T-helper 1 cell treated with Interleukin-12 subunit alpha and Interleukin-12 subunit beta and Interleukin-4 antibody, amounts not matched to agents 30 μg/mL and 1 μg/mL, for 36 hours (primary cell): Measurements from ENCODE around the gene BAG3.

Source experiments
- H3K27ac Mint-ChIP-seq: one replicate; pipeline ENCODE4 v1.8.0; 2021; ENCODE audit warnings: mild to moderate bottlenecking, mixed read lengths
- H3K27me3 Mint-ChIP-seq: one replicate; pipeline ENCODE4 v1.8.0; 2021; ENCODE audit warnings: low read depth, mixed read lengths
- H3K36me3 Mint-ChIP-seq: one replicate; pipeline ENCODE4 v1.8.0; 2021; ENCODE audit warnings: low read depth, mixed read lengths
- H3K4me1 Mint-ChIP-seq: one replicate; pipeline ENCODE4 v1.8.0; 2021; ENCODE audit warnings: low read depth, mixed read lengths
- H3K4me3 Mint-ChIP-seq: one replicate; pipeline ENCODE4 v1.8.0; 2021; ENCODE audit warnings: mild to moderate bottlenecking, moderate library complexity, mixed read lengths
- H3K9me3 Mint-ChIP-seq: one replicate; pipeline ENCODE4 v1.8.0; 2021; ENCODE audit warnings: mixed read lengths

BAG3 gene

DNA sequence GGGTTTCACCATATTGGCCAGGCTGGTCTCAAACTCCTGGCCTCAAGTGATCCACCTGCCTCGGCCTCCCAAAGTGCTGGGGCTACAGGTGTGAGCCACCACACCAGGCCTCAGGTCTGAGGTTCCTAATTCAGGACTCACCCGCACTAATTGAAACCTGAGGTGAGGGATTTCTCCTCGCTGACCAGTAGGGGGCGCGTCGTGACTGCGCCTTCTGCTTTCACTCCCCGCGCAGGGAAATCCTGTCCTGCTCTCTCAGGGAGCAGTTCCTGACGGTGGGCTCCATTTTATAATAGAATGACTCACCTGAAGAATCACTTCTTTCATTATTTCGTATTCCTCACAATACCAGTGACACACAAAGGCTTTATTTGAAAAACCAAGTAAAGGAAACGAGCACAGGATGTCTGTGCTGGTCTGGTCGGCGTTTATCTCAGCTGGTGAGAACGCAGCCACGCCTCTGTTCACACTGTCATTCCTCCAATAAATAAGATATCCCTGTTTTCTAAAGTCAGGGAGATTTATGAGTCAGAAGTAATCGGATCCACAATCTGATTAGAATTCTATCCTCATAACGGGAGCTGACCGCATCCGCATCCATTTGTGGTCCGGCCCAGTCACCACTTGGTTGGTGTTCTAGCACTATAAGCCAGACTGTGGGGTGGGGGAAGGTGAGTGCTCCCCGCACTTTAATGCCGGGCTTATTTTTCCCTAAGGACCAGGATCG lies 35.4 kb downstream of the BAG3 start:
- Mint-ChIP-seq H3K27me3 (no peaks in the 10 kb centered on the region), H3K4me1 (peaks cover 19% of the 10 kb centered on the region), H3K9me3 (no peaks in the 10 kb centered on the region), H3K4me3 (peak overlapping the region; percentile 38), H3K27ac (peak overlapping the region; percentile 51), H3K36me3 (no peaks in the 10 kb centered on the region)

DNA sequence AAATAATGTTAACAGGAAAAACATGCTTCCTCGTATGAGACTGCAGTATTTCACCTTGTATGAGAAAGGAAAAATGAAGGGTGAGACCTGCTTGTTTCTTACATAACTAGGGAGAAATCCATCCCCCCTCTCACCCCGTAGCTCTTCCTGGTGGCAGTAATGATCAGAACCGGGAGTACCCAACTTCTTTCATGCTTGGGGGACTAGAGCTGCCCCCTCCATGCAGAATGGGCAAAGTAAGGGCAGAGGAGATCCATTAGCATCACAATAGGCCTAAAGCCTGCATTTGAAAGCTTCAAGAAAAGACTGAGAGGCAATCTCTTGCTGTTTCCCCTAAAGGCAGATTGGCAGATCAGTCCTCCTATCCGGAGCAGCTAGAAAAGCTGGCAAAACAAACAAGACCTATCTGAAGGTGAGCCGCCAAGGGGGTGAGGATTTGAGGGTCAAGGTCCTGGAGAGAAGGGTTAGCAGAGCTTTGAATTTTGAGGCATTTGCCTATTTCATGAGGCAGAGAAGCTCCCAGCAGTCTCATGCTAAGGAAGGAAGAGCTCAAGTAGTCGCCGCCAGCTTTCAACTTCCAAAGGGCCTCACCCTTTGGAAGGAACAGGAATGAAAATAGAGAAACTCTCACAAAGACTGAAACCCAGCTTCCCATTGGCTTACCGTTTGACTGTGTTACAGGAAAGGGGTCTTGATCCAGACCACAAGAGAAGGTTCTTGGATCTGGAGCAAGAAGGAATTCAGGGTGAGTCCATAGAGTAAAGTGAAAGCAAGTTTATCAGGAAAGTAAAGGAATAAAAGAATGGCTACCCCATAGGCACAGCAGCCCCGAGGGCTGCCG lies 36.2 kb downstream of the BAG3 start:
- Mint-ChIP-seq H3K27ac (no peak overlapping the region), H3K9me3 (no peaks in the 10 kb centered on the region), H3K36me3 (no peaks in the 10 kb centered on the region), H3K27me3 (no peaks in the 10 kb centered on the region), H3K4me3 (no peak overlapping the region), H3K4me1 (peaks cover 15% of the 10 kb centered on the region)

GRCh38 chr10:119688033-119688508 lies 36.9 kb downstream of the BAG3 start:
- Mint-ChIP-seq H3K4me1 (peaks cover 16% of the 10 kb centered on the region), H3K27ac (no peak overlapping the region), H3K36me3 (no peaks in the 10 kb centered on the region), H3K4me3 (no peak overlapping the region), H3K9me3 (no peaks in the 10 kb centered on the region), H3K27me3 (no peaks in the 10 kb centered on the region)

DNA sequence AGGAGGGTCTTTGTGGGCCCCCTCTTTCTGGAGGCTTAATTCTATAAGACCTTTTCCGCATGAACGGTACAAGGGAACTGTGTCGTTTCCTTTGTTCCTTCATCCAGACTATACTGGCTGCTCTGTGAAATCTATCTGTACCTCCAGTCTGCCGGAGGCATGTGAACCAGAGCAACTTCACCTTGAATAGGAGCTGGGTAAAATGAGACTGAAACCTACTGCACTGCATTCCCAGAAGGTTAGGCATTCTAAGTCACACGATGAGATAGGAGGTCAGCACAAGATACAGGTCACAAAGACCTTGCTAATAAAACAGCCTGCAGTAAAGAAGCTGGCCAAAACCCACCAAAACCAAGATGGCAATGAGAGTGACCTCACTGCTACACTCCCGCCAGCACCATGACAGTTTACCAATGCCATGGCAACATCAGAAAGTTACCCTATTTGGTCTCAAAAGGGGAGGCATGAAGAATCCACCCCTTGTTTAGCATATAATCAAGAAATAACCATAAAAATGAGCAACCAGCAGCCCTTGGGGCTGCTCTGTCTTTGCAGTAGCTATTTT lies 37.9 kb downstream of the BAG3 start:
- H3K4me1 Mint-ChIP-seq, result peaks cover 21% of the 10 kb centered on the region
- no peaks in the 10 kb centered on the region for H3K9me3 Mint-ChIP-seq
- H3K27me3 Mint-ChIP-seq, result no peaks in the 10 kb centered on the region
- H3K36me3 Mint-ChIP-seq, result no peaks in the 10 kb centered on the region
- H3K4me3 Mint-ChIP-seq, result no peak overlapping the region
- no peak overlapping the region for H3K27ac Mint-ChIP-seq

DNA sequence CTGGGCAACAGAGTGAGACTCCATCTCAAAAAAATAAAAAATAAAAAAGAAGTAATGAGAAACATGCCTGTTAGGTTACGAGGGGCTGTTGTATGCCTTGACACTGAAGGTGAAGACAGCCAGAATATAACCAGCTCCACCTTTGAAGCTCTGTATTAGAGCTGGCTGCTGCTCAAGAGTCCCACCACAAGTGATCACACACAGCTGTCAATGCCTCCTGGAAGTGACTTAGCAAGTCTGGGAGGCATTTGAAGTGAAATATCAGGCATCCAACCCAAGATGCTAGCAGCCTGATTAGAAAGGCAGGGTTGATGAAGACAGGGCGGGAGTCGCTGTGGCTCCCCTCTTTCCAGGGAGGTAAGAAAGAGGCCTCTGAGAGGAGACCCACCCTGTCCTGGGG lies 40.5 kb downstream of the BAG3 start:
- Mint-ChIP-seq H3K9me3 (peaks cover 5% of the 10 kb centered on the region), H3K4me3 (no peak overlapping the region), H3K27ac (no peak overlapping the region), H3K36me3 (no peaks in the 10 kb centered on the region), H3K27me3 (no peaks in the 10 kb centered on the region), H3K4me1 (peaks cover 16% of the 10 kb centered on the region)

DNA sequence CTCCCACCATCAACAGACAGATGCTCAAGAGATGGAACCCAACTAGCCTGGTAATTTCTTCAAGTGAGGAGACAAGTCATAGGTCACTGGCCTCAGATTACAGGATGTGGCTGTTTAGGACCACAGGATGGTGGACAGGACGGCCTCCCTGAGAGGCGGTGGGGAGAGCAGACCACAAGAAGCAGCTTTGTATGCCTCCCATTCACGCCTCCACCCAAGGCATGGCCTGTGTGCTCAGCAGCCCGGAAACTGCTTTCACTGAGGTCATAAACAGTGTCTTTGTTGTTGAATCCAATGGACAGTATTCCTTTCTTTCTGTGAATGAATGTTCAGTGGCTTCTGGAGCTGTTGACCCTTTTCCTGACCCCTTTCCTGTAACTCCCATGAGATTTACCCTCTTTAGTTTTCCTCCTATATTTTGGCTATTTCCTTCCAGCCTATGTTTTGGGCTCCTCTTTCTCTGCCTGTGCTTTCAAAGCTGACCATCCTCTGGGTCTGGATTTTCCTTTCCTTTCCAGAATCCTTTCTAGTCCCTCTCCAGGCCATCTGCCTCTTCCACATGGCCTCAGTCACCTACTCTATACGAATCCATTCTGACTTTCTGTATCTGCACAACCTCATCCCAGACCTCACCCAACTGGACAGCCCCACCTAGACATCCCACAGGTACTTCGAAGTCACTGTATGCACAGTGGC lies 42.2 kb downstream of the BAG3 start:
- peaks cover 8% of the 10 kb centered on the region for H3K4me1 Mint-ChIP-seq
- peaks cover 5% of the 10 kb centered on the region for H3K9me3 Mint-ChIP-seq
- H3K27me3 Mint-ChIP-seq, result no peaks in the 10 kb centered on the region
- H3K27ac Mint-ChIP-seq, result no peak overlapping the region
- H3K4me3 Mint-ChIP-seq, result no peak overlapping the region
- H3K36me3 Mint-ChIP-seq, result no peaks in the 10 kb centered on the region

- H3K9me3 Mint-ChIP-seq, result peaks cover 5% of the 10 kb centered on the region
- peaks cover 5% of the 10 kb centered on the region for H3K4me1 Mint-ChIP-seq
- no peak overlapping the region for H3K27ac Mint-ChIP-seq
- no peaks in the 10 kb centered on the region for H3K36me3 Mint-ChIP-seq
- no peak overlapping the region for H3K4me3 Mint-ChIP-seq
- H3K27me3 Mint-ChIP-seq, result no peaks in the 10 kb centered on the region
Observed at GRCh38 chr10:119694608-119695007, 43.4 kb downstream of the BAG3 start.

DNA sequence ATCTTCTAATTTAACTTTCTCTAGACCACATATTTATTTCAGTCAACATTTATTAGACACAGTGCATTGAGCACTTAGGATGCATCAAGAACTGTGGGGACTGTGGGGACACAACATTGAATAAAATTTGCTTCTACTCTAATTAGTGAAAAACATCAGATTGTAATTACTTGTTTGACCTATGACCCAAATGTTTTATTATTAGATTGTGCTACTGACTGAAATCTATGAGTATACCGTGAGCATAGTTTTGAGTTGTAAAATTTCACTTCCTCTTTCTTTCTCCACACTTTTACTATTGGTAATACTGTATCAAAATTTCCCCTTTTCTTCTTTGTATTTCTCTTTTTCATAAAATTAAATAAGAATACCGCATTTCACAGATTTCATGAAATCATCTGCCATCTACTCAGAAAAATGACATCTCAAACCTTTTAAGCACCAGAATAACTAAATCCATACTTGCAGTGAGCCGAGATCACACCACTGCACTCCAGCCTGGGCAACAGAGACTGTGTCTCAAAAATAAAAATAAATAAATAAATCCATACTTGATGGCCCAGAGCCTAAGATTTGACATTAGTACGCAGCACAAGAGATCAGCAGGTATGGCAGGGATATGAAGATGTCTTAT lies 49.3 kb downstream of the BAG3 start:
- Mint-ChIP-seq H3K27me3 (peaks cover 4% of the 10 kb centered on the region), H3K9me3 (peaks cover 9% of the 10 kb centered on the region), H3K27ac (no peak overlapping the region), H3K4me3 (no peak overlapping the region), H3K4me1 (peaks cover 24% of the 10 kb centered on the region), H3K36me3 (peaks cover 7% of the 10 kb centered on the region)

DNA sequence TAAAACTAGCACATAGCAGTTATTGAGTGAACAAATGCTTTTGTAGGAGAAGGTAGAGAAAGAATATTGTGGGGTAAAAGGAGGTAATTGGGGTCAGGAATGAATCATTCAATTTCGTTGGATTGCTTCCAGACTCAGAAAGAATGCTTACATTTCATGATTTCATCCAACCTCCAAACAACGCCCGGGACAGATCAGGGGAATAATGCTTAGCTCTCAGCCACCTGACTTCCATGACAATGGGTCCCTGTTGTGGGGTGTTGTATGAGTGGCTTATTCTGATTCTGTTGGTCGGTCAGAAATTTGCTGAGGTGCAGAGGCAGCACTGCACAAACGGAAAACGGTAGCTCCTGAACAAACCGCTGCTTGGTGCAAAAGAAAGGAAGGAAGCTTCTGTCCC lies 50.7 kb downstream of the BAG3 start:
- Mint-ChIP-seq H3K27me3 (peaks cover 4% of the 10 kb centered on the region), H3K27ac (no peak overlapping the region), H3K9me3 (peaks cover 15% of the 10 kb centered on the region), H3K4me1 (peaks cover 34% of the 10 kb centered on the region), H3K36me3 (peaks cover 17% of the 10 kb centered on the region), H3K4me3 (no peak overlapping the region)

GRCh38 chr10:119702583-119702982 lies 51.4 kb downstream of the BAG3 start:
- H3K4me1 Mint-ChIP-seq, result peaks cover 38% of the 10 kb centered on the region
- peaks cover 22% of the 10 kb centered on the region for H3K36me3 Mint-ChIP-seq
- peaks cover 22% of the 10 kb centered on the region for H3K9me3 Mint-ChIP-seq
- H3K4me3 Mint-ChIP-seq, result no peak overlapping the region
- H3K27me3 Mint-ChIP-seq, result peaks cover 4% of the 10 kb centered on the region
- H3K27ac Mint-ChIP-seq, result no peak overlapping the region

- H3K4me3 Mint-ChIP-seq, result peak overlapping the region; percentile 51
- H3K36me3 Mint-ChIP-seq, result peaks cover 22% of the 10 kb centered on the region
- peaks cover 27% of the 10 kb centered on the region for H3K9me3 Mint-ChIP-seq
- H3K4me1 Mint-ChIP-seq, result peaks cover 39% of the 10 kb centered on the region
- H3K27me3 Mint-ChIP-seq, result peaks cover 4% of the 10 kb centered on the region
- H3K27ac Mint-ChIP-seq, result peak overlapping the region; percentile 89
Observed at GRCh38 chr10:119703903-119704508, 52.8 kb downstream of the BAG3 start.

DNA sequence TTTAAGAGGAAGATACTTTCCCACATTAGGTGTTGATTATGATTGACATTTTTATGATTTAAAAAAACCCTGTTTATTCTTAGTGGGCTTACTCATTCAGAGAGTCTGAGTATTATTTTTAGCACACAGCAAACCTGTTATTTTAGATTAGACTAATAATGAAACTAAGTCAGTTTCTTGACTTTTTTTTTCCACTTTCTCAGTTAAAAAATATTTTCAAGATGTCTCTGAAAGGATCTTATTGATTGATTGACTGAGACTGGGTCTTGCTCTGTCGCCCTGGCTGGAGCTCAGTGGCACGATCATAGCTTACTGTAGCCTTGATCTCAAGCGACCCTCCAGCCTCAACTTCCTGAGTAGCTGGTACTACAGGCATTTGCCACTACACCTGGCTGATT lies 54.3 kb downstream of the BAG3 start:
- Mint-ChIP-seq H3K4me3 (peak overlapping the region; percentile 51), H3K4me1 (peaks cover 41% of the 10 kb centered on the region), H3K27me3 (peaks cover 4% of the 10 kb centered on the region), H3K9me3 (peaks cover 34% of the 10 kb centered on the region), H3K27ac (peak overlapping the region; percentile 89), H3K36me3 (peaks cover 26% of the 10 kb centered on the region)

DNA sequence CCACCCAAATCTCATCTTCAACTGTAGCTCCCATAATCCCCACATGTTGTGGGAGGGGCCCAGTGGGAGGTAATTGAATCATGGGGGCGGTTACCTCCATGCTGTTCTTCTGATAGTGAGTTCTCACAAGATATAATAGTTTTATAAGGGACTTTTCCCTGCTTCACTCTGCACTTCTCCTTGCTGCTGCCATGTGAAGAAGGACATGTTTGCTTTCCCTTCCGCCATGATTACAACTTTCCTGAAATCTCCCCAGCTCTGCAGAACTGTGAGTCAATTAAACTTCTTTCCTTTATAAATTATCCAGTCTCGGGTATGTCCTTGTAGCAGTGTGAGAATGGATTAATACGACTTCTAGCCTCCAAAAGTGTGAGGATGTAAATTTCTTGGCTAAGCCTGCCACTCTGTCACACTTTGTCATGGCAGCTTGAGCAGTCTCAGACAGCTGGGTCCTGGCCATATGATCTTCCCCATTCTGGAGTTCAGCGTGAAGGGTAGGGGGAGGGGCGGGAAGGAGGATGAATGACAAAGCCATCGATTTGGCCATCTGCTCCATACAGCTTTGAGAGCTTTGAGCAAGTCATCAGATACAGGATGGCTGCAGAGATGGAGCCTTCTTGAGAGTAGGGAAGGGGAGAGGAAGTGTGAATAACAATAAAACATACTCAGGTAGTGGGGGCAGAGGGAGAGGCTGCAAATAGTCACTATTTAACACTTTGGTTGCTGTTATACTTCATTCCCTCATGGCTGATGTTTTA lies 55.5 kb downstream of the BAG3 start:
- Mint-ChIP-seq H3K36me3 (peaks cover 25% of the 10 kb centered on the region), H3K4me3 (no peak overlapping the region), H3K9me3 (peaks cover 42% of the 10 kb centered on the region), H3K27ac (no peak overlapping the region), H3K27me3 (no peaks in the 10 kb centered on the region), H3K4me1 (peaks cover 40% of the 10 kb centered on the region)
